Endothelial cell of umbilical vein (primary cell): ENCODE results near the gene KIF4A. TPM values are rescaled to one million over a fixed set of nuclear protein-coding genes. Genes with fewer than 3 reads are reported as not detected.

Experiments used
- BruUV-seq: library from RNA; stranded (reverse); fragments of 400-500 nt; replicated peaks from 2 replicates; lab custom pipeline; 2021; lab: Mats Ljungman, UMichigan
- CTCF ChIA-PET: fragments of 300-600, 350-600 bp; sonication (Branson Sonifier 250); formaldehyde crosslinking; loops from one replicate; lab custom pipeline; 2021; ENCODE audit warnings: antibody characterized with exemption, inconsistent platforms; lab: Charles Lee
- POLR2A ChIA-PET: fragments of 300-600, 350-600 bp; sonication (Branson Sonifier 250); formaldehyde crosslinking; loops from one replicate; lab custom pipeline; 2021; ENCODE audit warnings: antibody characterized with exemption, inconsistent platforms; lab: Charles Lee
- DNase-seq: peaks from one replicate; pipeline ENCODE4 v3.0.0-alpha.2; 2011; ENCODE audit warnings: low read depth, low spot score
- FAIRE-seq: peaks from 2 replicates; lab custom pipeline; 2011; peaks lifted over from hg19 to GRCh38; lab: Jason Lieb, UNC
- H2AFZ ChIP-seq: 2 replicates; pipeline ENCODE4 v1.6.0; 2012; ENCODE audit warnings: low read depth, low read length, control low read depth, inconsistent platforms
- H3K27ac ChIP-seq: 2 replicates; pipeline ENCODE4 v1.5.1; 2011; ENCODE audit warnings: low read depth, mild to moderate bottlenecking, control low read depth, low read length, moderate library complexity; ENCODE audit not compliant: insufficient read depth
- H3K27me3 ChIP-seq, 2 experiments: 2 replicates each; pipeline versions ENCODE4 v1.6.0 to v1.6.1; 2011; ENCODE audit warnings: low read length in 2 of 2, mixed read lengths in 1 of 2; ENCODE audit not compliant: control insufficient read depth in 2 of 2, insufficient read depth in 2 of 2
- H3K36me3 ChIP-seq, 2 experiments: 2 replicates in 1 of 2; 3 replicates in 1 of 2; pipeline ENCODE4 v1.5.1; 2011; ENCODE audit warnings: low read length in 2 of 2, mild to moderate bottlenecking in 1 of 2, moderate library complexity in 1 of 2; ENCODE audit not compliant: control insufficient read depth in 2 of 2, insufficient read depth in 2 of 2; ENCODE audit errors: extremely low read depth in 1 of 2
- H3K4me1 ChIP-seq: 3 replicates; pipeline ENCODE4 v1.5.1; 2011; ENCODE audit warnings: mild to moderate bottlenecking, low read length; ENCODE audit not compliant: control insufficient read depth, insufficient read depth; ENCODE audit errors: extremely low read depth
- H3K4me2 ChIP-seq: 2 replicates; pipeline ENCODE4 v1.6.1; 2011; ENCODE audit warnings: low read length, control low read depth, mixed read lengths; ENCODE audit not compliant: insufficient read depth
- H3K4me3 ChIP-seq, 3 experiments: fragments of 200-600 bp in 1 of 3; sonication (generic), shearing (Covaris generic) in 1 of 3; replicated peaks in 1 of 3; 2 replicates each; pipeline ENCODE4 v1.5.1; 2011 to 2016; ENCODE audit warnings: control low read depth in 3 of 3, low read length in 3 of 3, mild to moderate bottlenecking in 2 of 3, inconsistent platforms in 1 of 3, low read depth in 1 of 3, moderate library complexity in 1 of 3; ENCODE audit not compliant: insufficient read depth in 1 of 3
- H3K79me2 ChIP-seq: 2 replicates; pipeline ENCODE4 v1.6.0; 2012; ENCODE audit warnings: low read length, inconsistent platforms; ENCODE audit not compliant: control insufficient read depth, insufficient read depth
- H3K9ac ChIP-seq: replicated peaks from 2 replicates; pipeline ENCODE3; 2011; ENCODE audit warnings: low read length, control low read depth; ENCODE audit not compliant: insufficient read depth; ENCODE audit errors: extremely low read depth
- H3K9me1 ChIP-seq: replicated peaks from 3 replicates; pipeline ENCODE4 v1.6.0; 2011; ENCODE audit warnings: mild to moderate bottlenecking, low read length; ENCODE audit not compliant: control insufficient read depth, insufficient read depth; ENCODE audit errors: extremely low read depth
- H3K9me3 ChIP-seq: replicated peaks from 2 replicates; pipeline ENCODE4 v1.5.1; 2012; ENCODE audit warnings: low read length, inconsistent platforms; ENCODE audit not compliant: control insufficient read depth, insufficient read depth
- H4K20me1 ChIP-seq: replicated peaks from 2 replicates; pipeline ENCODE3; 2011; ENCODE audit warnings: mild to moderate bottlenecking, low read length; ENCODE audit not compliant: control insufficient read depth, insufficient read depth; ENCODE audit errors: extremely low read depth
- EZH2 ChIP-seq: IDR thresholded peaks from 2 replicates; pipeline ENCODE4 v1.6.1; 2012; ENCODE audit warnings: borderline replicate concordance, low read depth, mild to moderate bottlenecking, moderate library complexity, low read length, inconsistent platforms; ENCODE audit not compliant: severe bottlenecking
- FOS ChIP-seq: IDR thresholded peaks from 2 replicates; pipeline ENCODE4 v1.6.1; 2011; ENCODE audit warnings: mild to moderate bottlenecking, low read length, moderate library complexity, borderline replicate concordance; ENCODE audit not compliant: insufficient read depth
- GATA2 ChIP-seq: IDR thresholded peaks from 2 replicates; pipeline ENCODE4 v1.7.0; 2011; ENCODE audit warnings: low read depth, mild to moderate bottlenecking, moderate library complexity, mixed read lengths, low read length; ENCODE audit not compliant: insufficient read length, insufficient read depth
- JUN ChIP-seq: IDR thresholded peaks from 2 replicates; pipeline ENCODE4 v1.6.1; 2011; ENCODE audit warnings: borderline replicate concordance, low read depth; ENCODE audit not compliant: insufficient read length, insufficient read depth
- MYC ChIP-seq: IDR thresholded peaks from one replicate; pipeline ENCODE4 v1.6.1; 2011; ENCODE audit warnings: mild to moderate bottlenecking, low read depth, low read length
- POLR2A ChIP-seq: IDR thresholded peaks from 2 replicates; pipeline ENCODE4 v1.6.1; 2012; ENCODE audit warnings: low read depth, mild to moderate bottlenecking, control low read depth, low read length
- POLR2AphosphoS5 ChIP-seq: IDR thresholded peaks from 2 replicates; pipeline ENCODE4 v1.6.1; 2012; ENCODE audit warnings: low read depth, mild to moderate bottlenecking, control low read depth, low read length, moderate library complexity; ENCODE audit not compliant: insufficient read depth
- dilution Hi-C: fragments of 300-500 bp; cut with MboI; formaldehyde crosslinking; loops from one replicate; pipeline ENCODE4 v1.15.0; 2019; ENCODE audit warnings: low sequenced_read_pairs; ENCODE audit not compliant: extremely low pct_ligation_motif_present
- intact Hi-C: fragments of 100-400 bp; cut with micrococcal nuclease; formaldehyde crosslinking; loops from one replicate; pipeline ENCODE4 v1.10.0; 2022
- polyA plus RNA-seq, 4 experiments: library from polyadenylated mRNA; depleted of rRNA in 3 of 4; stranded (reverse) in 3 of 4; unstranded in 1 of 4; fragments of >200 nt; gene quantifications; 2 replicates each; pipeline versions ENCODE4 v1.2.1 to v1.2.3, GENCODE V29; 2011 to 2012; ENCODE audit warnings: missing spikeins in 1 of 4
- total RNA-seq: library from RNA; stranded (reverse); gene quantifications from 2 replicates; pipeline ENCODE4 v1.2.3, GENCODE V29; 2021
- TF ChIP-seq, protein P1 (sequence below): IDR thresholded peaks from 2 replicates; pipeline ENCODE4 v1.6.1; 2011; ENCODE audit not compliant: insufficient read depth, insufficient read length
- TF ChIP-seq, protein P2 (sequence below), 2 donors: IDR thresholded peaks; 1 replicate in 1 of 2; 2 replicates in 1 of 2; pipeline ENCODE4 v1.5.1; 2011; ENCODE audit warnings: low read length in 2 of 2, mild to moderate bottlenecking in 2 of 2, moderate library complexity in 2 of 2, control low read depth in 1 of 2, inconsistent platforms in 1 of 2, low read depth in 1 of 2; ENCODE audit not compliant: insufficient read depth in 1 of 2; ENCODE audit errors: extremely low read depth in 1 of 2

Gene KIF4A
- total and polyA plus RNA-seq, 2 donors (not counting 3 experiments of a cell fraction or from before 2014, with no cell fraction given), result 9.6 to 41.3 TPM

DNA sequence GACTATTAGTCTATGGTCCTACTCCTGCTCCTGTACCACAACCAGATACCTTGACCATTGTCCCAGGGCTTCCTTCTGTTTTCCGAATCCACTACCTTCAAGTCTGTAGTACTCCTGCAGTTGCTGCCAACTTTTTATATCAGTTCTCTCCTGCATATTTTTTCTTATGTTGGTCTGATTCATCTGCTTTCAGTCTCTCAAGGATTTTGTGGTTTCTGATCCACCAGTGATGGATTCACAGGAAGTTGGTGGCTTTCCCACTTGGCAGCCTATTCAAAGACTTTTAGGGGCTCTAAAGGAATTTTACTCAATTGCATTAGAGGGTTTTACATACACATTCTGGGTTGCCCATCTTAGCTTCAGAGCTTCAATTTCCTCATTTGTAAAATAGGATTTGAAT, 23.6 kb downstream of the KIF4A start:
- Histone ChIP-seq H3K4me3 (no peak overlapping the region), H3K4me2 (no peak overlapping the region), H3K4me1 (no peaks in the 10 kb centered on the region), H4K20me1 (no peaks in the 10 kb centered on the region), H3K27me3 (no peaks in the 10 kb centered on the region), H3K9me3 (no peaks in the 10 kb centered on the region), H3K36me3 (peaks cover 0 to 4% of the 10 kb centered on the region in 2 experiments), H2AFZ (no peak overlapping the region), H3K79me2 (peaks cover 46% of the 10 kb centered on the region), H3K9ac (no peak overlapping the region), H3K27ac (no peak overlapping the region), H3K9me1 (no peaks in the 10 kb centered on the region)
- dilution Hi-C loops (no loop called here), intact Hi-C loops (no loop called here)
- FAIRE-seq, result no peak
- no TSS peak for BruUV-seq
- CTCF ChIA-PET, result no interaction called here
- POLR2A ChIA-PET, result no interaction called here
- DNase-seq, result no peak
- no peak for TF ChIP-seq POLR2AphosphoS5
- TF ChIP-seq, protein P1, sequence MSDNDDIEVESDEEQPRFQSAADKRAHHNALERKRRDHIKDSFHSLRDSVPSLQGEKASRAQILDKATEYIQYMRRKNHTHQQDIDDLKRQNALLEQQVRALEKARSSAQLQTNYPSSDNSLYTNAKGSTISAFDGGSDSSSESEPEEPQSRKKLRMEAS, result no peak
- TF ChIP-seq, protein P2, sequence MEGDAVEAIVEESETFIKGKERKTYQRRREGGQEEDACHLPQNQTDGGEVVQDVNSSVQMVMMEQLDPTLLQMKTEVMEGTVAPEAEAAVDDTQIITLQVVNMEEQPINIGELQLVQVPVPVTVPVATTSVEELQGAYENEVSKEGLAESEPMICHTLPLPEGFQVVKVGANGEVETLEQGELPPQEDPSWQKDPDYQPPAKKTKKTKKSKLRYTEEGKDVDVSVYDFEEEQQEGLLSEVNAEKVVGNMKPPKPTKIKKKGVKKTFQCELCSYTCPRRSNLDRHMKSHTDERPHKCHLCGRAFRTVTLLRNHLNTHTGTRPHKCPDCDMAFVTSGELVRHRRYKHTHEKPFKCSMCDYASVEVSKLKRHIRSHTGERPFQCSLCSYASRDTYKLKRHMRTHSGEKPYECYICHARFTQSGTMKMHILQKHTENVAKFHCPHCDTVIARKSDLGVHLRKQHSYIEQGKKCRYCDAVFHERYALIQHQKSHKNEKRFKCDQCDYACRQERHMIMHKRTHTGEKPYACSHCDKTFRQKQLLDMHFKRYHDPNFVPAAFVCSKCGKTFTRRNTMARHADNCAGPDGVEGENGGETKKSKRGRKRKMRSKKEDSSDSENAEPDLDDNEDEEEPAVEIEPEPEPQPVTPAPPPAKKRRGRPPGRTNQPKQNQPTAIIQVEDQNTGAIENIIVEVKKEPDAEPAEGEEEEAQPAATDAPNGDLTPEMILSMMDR (IDR thresholded peaks at IDR 0.05; ENCODE audit: extremely low read depth in 1 of 2, insufficient read depth in 1 of 2, low read depth in 1 of 2, low read length in 2 of 2), result no peak
- TF ChIP-seq MYC, result no peak
- no peak for TF ChIP-seq GATA2
- TF ChIP-seq POLR2A, result no peak
- no peak for TF ChIP-seq FOS
- TF ChIP-seq EZH2, result no peak
- no peak for TF ChIP-seq JUN
